Suprapubic skin (tissue), 4 donors: ENCODE results near the gene TMC4.

Experiments
- CTCF ChIP-seq, 2 donors: fragments of 200-600 bp in 1 of 2; fragments of 450-650 bp in 1 of 2; sonication (generic) in 1 of 2; IDR thresholded peaks; one replicate each; pipeline ENCODE4 v1.5.1; 2016 to 2019; ENCODE audit warnings: antibody characterized with exemption in 2 of 2, mild to moderate bottlenecking in 1 of 2, moderate library complexity in 1 of 2
- EP300 ChIP-seq: sonication (generic); formaldehyde crosslinking; IDR thresholded peaks from one replicate; pipeline ENCODE4 v1.6.1; 2017; ENCODE audit warnings: antibody characterized with exemption
- POLR2A ChIP-seq, 2 donors: fragments of 450-650 bp; IDR thresholded peaks; one replicate each; pipeline ENCODE4 v1.6.1; 2017; ENCODE audit warnings: antibody characterized with exemption in 2 of 2, mild to moderate bottlenecking in 2 of 2, moderate library complexity in 2 of 2
- POLR2AphosphoS5 ChIP-seq, 3 donors: sonication (generic); formaldehyde crosslinking; IDR thresholded peaks; one replicate each; pipeline ENCODE4 v1.6.1; 2017; ENCODE audit warnings: antibody characterized with exemption in 3 of 3

GRCh38 chr19:54179921-54180461 is 7.0 kb upstream of the TMC4 start:
- no peak for TF ChIP-seq CTCF (IDR thresholded peaks at IDR 0.05)
- TF ChIP-seq EP300 = no peak
- TF ChIP-seq POLR2A (IDR thresholded peaks at IDR 0.05) = no peak
- TF ChIP-seq POLR2AphosphoS5 (IDR thresholded peaks at IDR 0.05) = no peak
